ENCODE data around the gene CTPS1. TPM values are rescaled to one million over a fixed set of nuclear protein-coding genes. Genes with fewer than 3 reads are reported as not detected.
A peak's percentile ranks its signal among the peaks of the same experiment; 100 is the strongest.

The CTPS1 gene
- total and polyA plus RNA-seq, 8 donors, result 6.4 to 45.5 (median 23.1) TPM

DNA sequence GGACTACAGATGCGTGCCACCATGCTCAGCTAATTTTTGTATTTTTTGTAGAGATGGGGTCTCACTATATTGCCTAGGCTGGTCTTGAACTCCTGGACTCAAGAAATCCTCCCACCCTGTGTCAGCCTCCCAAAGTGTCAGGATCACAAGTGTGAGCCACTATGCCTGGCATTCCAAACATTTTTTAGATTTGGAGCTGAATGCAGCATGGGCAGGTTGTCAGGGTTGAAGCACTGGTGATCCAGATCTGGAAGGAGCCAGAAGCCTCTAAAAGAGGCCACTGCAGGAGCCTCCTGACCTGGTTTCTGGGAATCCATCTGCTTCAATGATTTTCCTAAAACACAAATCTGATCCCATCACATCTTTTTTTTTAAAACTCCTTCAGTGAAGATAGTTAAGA, 1.8 kb upstream of the CTPS1 start:
- intact Hi-C loops (cut with DNase I; ENCODE audit: low total_unique reads), result no loop called here
- no peaks in the 10 kb centered on the region for H3K9me3 ChIP-seq

DNA sequence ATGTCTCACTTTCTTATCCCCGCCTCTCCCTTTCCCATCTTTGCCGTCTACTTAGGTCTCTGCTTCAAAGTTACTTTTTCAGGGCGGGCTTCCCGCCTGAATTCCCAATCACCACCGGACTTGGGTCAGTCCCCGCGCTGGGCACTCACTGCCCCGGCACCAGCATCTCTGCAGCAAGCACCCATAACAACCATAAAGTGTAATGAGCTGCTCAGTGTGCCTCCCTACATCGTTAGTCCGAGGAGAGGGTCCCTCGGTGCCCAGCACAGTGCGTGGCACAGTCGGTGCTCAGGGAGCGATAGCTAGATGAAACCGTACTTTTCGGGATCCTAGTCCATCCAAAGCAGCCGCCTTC, 633 bp upstream of the CTPS1 start:
- Histone ChIP-seq H3K27ac (peak overlapping the region; percentile 92 to 97 (median 93)), H3K9me3 (no peaks in the 10 kb centered on the region), H3K36me3 (peaks cover 0 to 8% (median 2%) of the 10 kb centered on the region in 4 donors), H3K27me3 (no peaks in the 10 kb centered on the region), H3K4me1 (peaks cover 24 to 51% (median 36%) of the 10 kb centered on the region in 4 donors), H3K4me3 (peak overlapping the region; percentile 64 to 86 (median 70))
- no peak for TF ChIP-seq POLR2A (IDR thresholded peaks at IDR 0.05)
- intact Hi-C loops (cut with DNase I; ENCODE audit: low total_unique reads), result no loop called here
- no peak for DNase-seq
- WGBS, 5 donors, result 39 to 64% (median 42%) methylated on average over 6 to 17 of the region's 17 CpGs

More for the DNA sequence above, 1.8 kb upstream of the CTPS1 start:
- H3K36me3 ChIP-seq, result no peaks in the 10 kb centered on the region
- no peaks in the 10 kb centered on the region for H3K27me3 ChIP-seq
- no peak for DNase-seq
- H3K27ac ChIP-seq, result no peak overlapping the region
- H3K4me1 ChIP-seq, result peaks cover 24 to 40% (median 31%) of the 10 kb centered on the region in 4 donors
- 93 to 98% (median 96%) methylated on average over 1 of the region's 1 CpG for WGBS, 5 donors
- H3K4me3 ChIP-seq, result no peak overlapping the region
- TF ChIP-seq POLR2A (IDR thresholded peaks at IDR 0.05) (no peak), EP300 (IDR thresholded peaks at IDR 0.05) (no peak), POLR2AphosphoS5 (IDR thresholded peaks at IDR 0.05) (no peak)
- TF ChIP-seq, protein P1, sequence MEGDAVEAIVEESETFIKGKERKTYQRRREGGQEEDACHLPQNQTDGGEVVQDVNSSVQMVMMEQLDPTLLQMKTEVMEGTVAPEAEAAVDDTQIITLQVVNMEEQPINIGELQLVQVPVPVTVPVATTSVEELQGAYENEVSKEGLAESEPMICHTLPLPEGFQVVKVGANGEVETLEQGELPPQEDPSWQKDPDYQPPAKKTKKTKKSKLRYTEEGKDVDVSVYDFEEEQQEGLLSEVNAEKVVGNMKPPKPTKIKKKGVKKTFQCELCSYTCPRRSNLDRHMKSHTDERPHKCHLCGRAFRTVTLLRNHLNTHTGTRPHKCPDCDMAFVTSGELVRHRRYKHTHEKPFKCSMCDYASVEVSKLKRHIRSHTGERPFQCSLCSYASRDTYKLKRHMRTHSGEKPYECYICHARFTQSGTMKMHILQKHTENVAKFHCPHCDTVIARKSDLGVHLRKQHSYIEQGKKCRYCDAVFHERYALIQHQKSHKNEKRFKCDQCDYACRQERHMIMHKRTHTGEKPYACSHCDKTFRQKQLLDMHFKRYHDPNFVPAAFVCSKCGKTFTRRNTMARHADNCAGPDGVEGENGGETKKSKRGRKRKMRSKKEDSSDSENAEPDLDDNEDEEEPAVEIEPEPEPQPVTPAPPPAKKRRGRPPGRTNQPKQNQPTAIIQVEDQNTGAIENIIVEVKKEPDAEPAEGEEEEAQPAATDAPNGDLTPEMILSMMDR (IDR thresholded peaks at IDR 0.05), result no peak

DNA sequence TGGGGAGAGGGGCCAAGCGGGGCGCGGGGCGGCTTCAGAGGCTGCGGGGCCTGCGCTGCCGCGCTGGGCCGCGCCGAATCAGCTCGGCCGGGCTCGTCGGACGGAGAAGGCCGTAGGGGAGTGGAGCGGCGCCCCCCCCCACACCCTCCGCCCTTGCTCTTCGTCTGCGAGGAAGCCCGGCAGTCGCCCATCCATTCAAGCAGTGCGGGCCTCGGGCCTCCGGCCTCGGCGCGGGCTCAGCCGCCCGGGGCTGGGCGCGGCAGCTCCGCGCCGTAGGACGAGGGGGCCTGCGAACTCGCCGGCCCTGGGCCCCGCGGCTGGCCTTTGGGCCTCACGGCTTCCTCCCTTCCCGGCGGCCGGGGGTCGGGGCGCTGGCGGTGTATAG, 564 bp downstream of the CTPS1 start:
- intact Hi-C loops (cut with DNase I; ENCODE audit: low total_unique reads), result no loop called here
- peaks cover 24 to 54% (median 40%) of the 10 kb centered on the region in 4 donors for H3K4me1 ChIP-seq
- TF ChIP-seq POLR2A (IDR thresholded peaks at IDR 0.05) (no peak), POLR2AphosphoS5 (IDR thresholded peaks at IDR 0.05) (no peak), EP300 (IDR thresholded peaks at IDR 0.05) (no peak)
- TF ChIP-seq, protein P1 (IDR thresholded peaks at IDR 0.05), result no peak
- peak overlapping the region; percentile 64 to 86 (median 70) for H3K4me3 ChIP-seq
- no peaks in the 10 kb centered on the region for H3K27me3 ChIP-seq
- H3K9me3 ChIP-seq, result no peaks in the 10 kb centered on the region
- H3K36me3 ChIP-seq, result peaks cover 0 to 18% (median 10%) of the 10 kb centered on the region in 4 donors
- DNase-seq, result no peak
- WGBS, 5 donors, result 0 to 1% (median 0%) methylated on average over 13 to 50 of the region's 50 CpGs
- H3K27ac ChIP-seq, result peak overlapping the region; percentile 92 to 97 (median 93)

DNA sequence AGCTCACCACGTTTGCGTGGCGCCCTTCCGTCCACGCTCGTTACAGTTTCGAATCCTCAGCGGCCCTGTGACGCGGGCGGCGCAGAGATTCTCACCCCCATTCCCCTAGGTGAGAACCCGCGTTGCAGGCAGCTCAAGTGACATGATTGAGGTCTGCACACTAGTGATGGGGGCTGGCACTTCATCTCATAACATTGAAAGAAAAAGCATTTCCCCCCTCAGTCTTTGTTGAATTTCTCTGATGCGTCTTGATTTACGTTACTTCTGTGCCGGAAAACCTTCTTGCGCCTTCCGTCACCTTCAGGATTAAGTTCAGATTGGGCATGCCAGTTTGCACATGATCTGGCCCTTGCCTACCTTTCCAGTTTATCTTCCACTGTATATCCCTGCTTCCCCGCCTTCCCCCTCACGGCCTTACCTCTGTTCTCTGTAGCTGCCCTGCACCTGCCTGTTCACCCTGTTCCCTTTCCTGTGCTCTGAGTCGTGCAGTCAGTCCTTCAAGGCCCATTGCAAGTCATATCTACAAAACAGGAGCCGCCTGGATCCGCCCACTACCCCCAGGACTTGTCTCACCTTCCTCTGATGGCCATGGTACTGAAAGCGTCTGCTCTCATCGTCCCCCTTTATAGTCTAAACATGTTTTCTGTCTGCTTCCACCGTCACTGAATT, 1.1 kb downstream of the CTPS1 start:
- DNase-seq, result peak; percentile 30 to 58
- H3K27me3 ChIP-seq, result no peaks in the 10 kb centered on the region
- 13 to 19% (median 15%) methylated on average over 23 to 27 of the region's 27 CpGs for WGBS, 5 donors
- TF ChIP-seq EP300 (IDR thresholded peaks at IDR 0.05) (no peak), POLR2AphosphoS5 (IDR thresholded peaks at IDR 0.05) (peak in 1 of 3 donors; percentile 9)
- peak overlapping the region; percentile 92 to 97 (median 93) for H3K27ac ChIP-seq
- H3K36me3 ChIP-seq, result peaks cover 4 to 23% (median 15%) of the 10 kb centered on the region in 4 donors
- H3K9me3 ChIP-seq, result no peaks in the 10 kb centered on the region
- H3K4me3 ChIP-seq, result peak overlapping the region; percentile 64 to 86 (median 70)
- peaks cover 24 to 59% (median 42%) of the 10 kb centered on the region in 4 donors for H3K4me1 ChIP-seq
- intact Hi-C loops (cut with DNase I; ENCODE audit: low total_unique reads), result no loop called here

DNA sequence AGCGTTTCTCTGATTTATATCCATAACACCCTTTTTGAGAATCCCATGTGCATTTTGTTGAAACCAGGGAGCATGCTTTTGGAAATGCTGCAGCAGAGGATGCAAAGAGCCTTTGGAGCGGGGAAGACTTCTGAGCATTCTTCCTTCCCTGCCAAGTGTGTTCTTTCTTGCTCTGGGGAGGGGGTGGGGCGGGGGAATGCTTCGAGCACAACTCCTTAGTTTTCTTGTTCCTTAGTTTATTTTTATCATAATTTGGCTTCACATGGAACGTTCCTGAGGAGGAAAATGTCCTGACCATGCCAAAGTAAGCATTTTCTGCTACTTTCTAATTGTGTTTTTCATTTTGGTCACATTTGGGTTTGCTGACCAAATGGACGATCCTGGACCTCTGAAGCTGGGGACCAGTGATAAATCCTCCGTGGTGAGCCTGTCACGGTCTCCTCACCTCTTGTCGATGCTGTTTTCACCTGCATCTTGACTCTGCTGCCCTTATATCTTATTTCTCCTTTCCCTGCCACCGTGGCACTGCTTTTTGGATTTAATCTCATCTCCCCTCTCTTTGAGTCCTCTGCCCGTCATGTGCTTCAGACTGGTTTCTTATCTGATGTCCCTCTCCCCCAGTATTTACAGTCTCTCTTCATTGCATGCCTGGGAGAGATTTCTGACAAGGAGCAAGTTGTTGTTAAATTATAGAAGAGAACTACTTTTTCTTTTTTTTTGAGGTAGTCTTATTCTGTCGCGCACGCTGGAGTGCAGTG, 2.4 kb downstream of the CTPS1 start:
- intact Hi-C loops (cut with DNase I; ENCODE audit: low total_unique reads), result no loop called here
- peaks cover 6 to 36% (median 28%) of the 10 kb centered on the region in 4 donors for H3K36me3 ChIP-seq
- peak overlapping the region in 3 of 4 donors; percentile 2 to 64 (median 26) for H3K4me3 ChIP-seq
- peak in 1 of 2 donors; percentile 65 for DNase-seq
- peaks cover 24 to 63% (median 45%) of the 10 kb centered on the region in 4 donors for H3K4me1 ChIP-seq
- WGBS, 5 donors, result 45 to 61% (median 48%) methylated on average over 14 of the region's 14 CpGs
- H3K27me3 ChIP-seq, result no peaks in the 10 kb centered on the region
- no peaks in the 10 kb centered on the region for H3K9me3 ChIP-seq
- H3K27ac ChIP-seq, result peak overlapping the region in 4 of 5 donors; percentile 55 to 97 (median 93)
- TF ChIP-seq EP300 (IDR thresholded peaks at IDR 0.05) (no peak), POLR2A (IDR thresholded peaks at IDR 0.05) (no peak), POLR2AphosphoS5 (IDR thresholded peaks at IDR 0.05) (no peak)
- TF ChIP-seq, protein P1 (IDR thresholded peaks at IDR 0.05), result no peak
